ENCODE results near the gene IFI27L2. TPM values are rescaled to one million over a fixed set of nuclear protein-coding genes. Genes with fewer than 3 reads are reported as not detected.
A peak's percentile ranks its signal among the peaks of the same experiment; 100 is the strongest.

IFI27L2 gene, protein sequence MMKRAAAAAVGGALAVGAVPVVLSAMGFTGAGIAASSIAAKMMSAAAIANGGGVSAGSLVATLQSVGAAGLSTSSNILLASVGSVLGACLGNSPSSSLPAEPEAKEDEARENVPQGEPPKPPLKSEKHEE
- 52.4 TPM for total RNA-seq
- long read RNA-seq, transcript IFI27L2-201 (4 exons, 511 nt) = major isoform, 20 of 29 reads
- long read RNA-seq, partial matches to known transcripts = 2 of 29 reads
- long read RNA-seq, other reads (novel, unspliced or antisense) = 1 of 29 reads

GRCh38 chr14:94129111-94129757 lies at the start of gene IFI27L2:
Gene IFI27L2 (minus strand): TSS chr14:94129604. CDS start chr14:94129564, 40 bp downstream.
- intact Hi-C loops (cut with DNase I) = loop anchor here (2.0 kb wide), 1 partner anchor 48 kb away; the partner anchor contains the start of genes DDX24 and IFI27L1
- peak; percentile 94 for ATAC-seq

DNA sequence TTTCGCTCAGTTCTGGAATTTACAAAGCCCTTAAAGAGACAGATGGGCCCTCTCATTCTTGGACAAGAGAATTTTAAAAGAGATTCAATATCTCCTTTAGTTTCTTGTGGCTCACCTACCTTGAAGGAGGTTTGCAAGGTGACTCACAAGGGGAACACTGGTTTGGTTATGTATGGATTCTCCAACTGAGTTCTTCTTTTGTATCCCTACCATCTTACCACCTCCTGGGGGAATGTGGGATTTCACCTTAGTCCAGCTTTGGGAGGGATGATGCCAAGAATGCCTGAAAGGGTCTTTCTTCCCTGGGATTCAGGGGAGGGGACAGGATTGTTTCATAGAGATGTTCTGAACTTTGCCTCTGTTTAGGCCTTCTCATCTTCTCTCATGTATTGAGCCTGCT lies 48.4 kb upstream of the IFI27L2 start:
- no peak for ATAC-seq
- intact Hi-C loops (cut with DNase I) = no loop called here

More at GRCh38 chr14:94129111-94129757, at the start of gene IFI27L2:
- peak; percentile 88 for DNase-seq (ENCODE audit: missing footprints)

GRCh38 chr14:94176808-94177207 lies 47.4 kb upstream of the IFI27L2 start:
- DNase-seq (ENCODE audit: missing footprints) (no peak), ATAC-seq (no peak)
- intact Hi-C loops (cut with DNase I) = no loop called here

More for the DNA sequence above, 48.4 kb upstream of the IFI27L2 start:
- no peak for DNase-seq (ENCODE audit: missing footprints)

DNA sequence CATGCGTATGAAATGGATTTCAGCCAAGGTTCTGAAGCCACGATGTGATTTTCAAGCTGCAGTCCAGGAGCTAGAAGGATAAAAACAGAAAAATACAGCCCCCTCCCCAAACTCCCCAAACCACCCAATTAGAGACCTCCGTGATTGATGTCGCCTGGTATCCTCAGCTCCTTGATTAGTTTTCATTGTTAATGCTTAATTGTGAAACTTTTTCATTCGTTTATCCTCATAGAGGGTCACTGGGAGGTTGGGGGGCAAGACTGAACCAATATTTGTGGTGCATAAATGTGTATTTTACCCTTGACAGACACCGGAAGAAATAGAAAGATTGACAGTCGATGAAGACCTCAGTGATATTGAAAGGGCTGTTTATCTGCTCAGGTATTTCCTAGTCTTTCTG lies 46.3 kb upstream of the IFI27L2 start:
- no peak for DNase-seq (ENCODE audit: missing footprints)
- no peak for ATAC-seq
- intact Hi-C loops (cut with DNase I) = no loop called here

- intact Hi-C loops (cut with DNase I) = no loop called here
- ATAC-seq (no peak), DNase-seq (ENCODE audit: missing footprints) (peak; percentile 66)
Measured at GRCh38 chr14:94175011-94175745, 45.8 kb upstream of the IFI27L2 start.

GRCh38 chr14:94174604-94175010 lies 45.2 kb upstream of the IFI27L2 start:
- no peak for ATAC-seq
- no peak for DNase-seq (ENCODE audit: missing footprints)
- intact Hi-C loops (cut with DNase I) = no loop called here

DNA sequence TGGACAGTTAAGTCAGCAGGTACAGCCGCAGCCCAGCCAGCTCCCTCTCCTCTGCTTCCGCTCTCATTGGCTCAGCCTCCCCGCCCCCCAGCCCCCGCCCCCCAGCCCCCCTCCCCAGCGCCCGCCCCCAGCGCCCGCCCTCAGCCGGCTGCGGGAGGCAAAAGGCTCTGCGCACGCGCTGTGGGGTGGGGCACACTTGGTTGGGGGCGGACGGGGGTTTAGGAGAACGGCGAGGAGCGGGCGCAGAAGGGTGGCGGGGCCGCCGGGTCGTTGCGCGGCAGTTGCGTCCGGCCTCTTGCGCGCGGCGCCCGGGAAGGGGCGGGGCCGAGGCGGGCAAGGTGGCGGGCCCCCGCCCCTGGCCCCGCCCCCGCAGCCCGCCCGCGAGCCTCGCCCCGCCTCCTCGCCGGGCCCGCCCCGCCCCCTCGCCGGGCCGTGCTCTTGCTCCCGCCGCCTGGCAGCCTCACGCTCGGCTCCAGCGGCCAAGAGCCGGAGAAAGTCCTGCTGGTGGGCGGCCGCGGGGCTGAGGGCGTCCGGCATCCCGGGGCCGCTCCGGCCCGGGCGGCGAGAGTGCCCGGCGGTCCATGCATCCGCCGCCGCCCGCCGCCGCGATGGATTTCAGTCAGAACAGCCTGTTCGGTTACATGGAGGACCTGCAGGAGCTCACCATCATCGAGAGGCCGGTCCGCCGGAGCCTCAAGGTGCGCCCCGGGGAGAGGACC lies 44.6 kb upstream of the IFI27L2 start, which contains the start of gene PPP4R4:
PPP4R4 (plus strand) TSS at position 438 of the 719 bp plus-strand sequence; CDS start at position 582, 144 bp downstream.
- peak; percentile 93 for DNase-seq (ENCODE audit: missing footprints)
- ATAC-seq = peak; percentile 92
- intact Hi-C loops (cut with DNase I) = no loop called here

GRCh38 chr14:94173471-94173884 lies 44.1 kb upstream of the IFI27L2 start:
- intact Hi-C loops (cut with DNase I) = no loop called here
- ATAC-seq = no peak
- no peak for DNase-seq (ENCODE audit: missing footprints)

- intact Hi-C loops (cut with DNase I) = no loop called here
Measured at GRCh38 chr14:94172545-94172944, 43.1 kb upstream of the IFI27L2 start.

DNA sequence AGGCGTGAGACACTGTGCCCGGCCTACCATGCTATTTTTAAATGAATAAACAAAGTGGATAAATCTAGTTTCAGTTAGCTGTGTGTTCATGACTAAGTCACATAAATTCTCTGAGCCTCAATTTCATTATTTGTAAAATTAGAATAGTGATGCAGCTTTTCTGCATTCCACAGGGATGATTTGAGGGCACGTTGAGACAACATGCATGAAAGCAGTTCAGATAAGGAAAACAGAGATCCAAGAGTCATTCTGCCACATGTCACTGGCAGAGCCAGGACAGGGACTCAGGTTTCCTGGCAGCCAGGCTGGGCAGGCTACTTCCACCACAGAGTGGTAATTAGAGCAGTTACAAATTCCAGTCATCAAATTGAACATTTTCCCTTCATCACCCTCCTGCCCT lies 41.8 kb upstream of the IFI27L2 start:
- intact Hi-C loops (cut with DNase I) = no loop called here
- no peak for ATAC-seq
- DNase-seq (ENCODE audit: missing footprints) = no peak

More at GRCh38 chr14:94172545-94172944, 43.1 kb upstream of the IFI27L2 start:
- DNase-seq (ENCODE audit: missing footprints) (no peak), ATAC-seq (no peak)

- intact Hi-C loops (cut with DNase I) = no loop called here
- ATAC-seq (no peak), DNase-seq (ENCODE audit: missing footprints) (no peak)
Measured at GRCh38 chr14:94170136-94170535, 40.7 kb upstream of the IFI27L2 start.

DNA sequence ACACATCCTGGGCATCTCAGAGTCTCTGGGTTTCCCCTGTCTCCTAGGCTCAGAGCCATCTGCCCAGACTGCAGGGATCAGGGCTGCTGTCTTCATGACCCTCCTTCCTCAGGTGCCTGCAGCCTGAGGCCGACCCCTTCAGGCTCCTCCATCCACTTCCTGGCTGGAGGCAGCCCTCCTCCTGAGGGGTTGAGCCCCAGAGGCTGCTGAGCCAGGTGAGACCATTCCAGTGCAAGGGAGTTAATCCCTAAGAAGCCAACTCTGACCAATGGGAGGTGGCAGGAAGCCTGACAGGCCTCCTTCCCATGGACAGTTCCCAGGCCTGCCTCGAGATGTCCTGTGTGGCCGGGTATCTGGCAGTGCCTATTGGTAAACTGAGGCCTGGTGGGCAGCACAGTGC lies 36.3 kb upstream of the IFI27L2 start:
- ATAC-seq = no peak

GRCh38 chr14:94164685-94165431 lies 35.5 kb upstream of the IFI27L2 start:
- no peak for DNase-seq (ENCODE audit: missing footprints)
- intact Hi-C loops (cut with DNase I) = no loop called here
- ATAC-seq = no peak

More for the DNA sequence above, 36.3 kb upstream of the IFI27L2 start:
- intact Hi-C loops (cut with DNase I) = no loop called here
- DNase-seq (ENCODE audit: missing footprints) = no peak

DNA sequence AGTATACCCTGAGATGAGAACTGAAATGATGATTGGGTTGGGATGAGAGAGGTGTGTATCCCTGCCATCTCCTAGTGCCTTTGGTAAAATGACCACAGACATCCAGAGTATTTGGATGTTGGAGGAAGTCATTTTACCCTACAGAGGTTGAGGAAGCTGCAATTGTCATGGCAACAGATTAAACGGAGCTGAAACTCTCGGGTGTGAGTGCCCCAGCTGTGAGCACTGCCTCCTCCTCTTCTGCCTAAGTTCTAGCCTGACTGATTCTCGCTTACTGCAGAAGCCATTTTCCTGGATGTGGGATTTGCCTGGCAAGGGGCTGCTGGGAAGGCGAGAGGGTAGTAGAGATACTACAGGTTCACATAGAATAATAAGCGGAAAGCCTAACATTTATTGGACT lies 34.4 kb upstream of the IFI27L2 start:
- intact Hi-C loops (cut with DNase I) = no loop called here
- DNase-seq (ENCODE audit: missing footprints) (no peak), ATAC-seq (no peak)

GRCh38 chr14:94162466-94162865 lies 33.1 kb upstream of the IFI27L2 start:
- DNase-seq (ENCODE audit: missing footprints) = no peak
- intact Hi-C loops (cut with DNase I) = no loop called here
- no peak for ATAC-seq

GRCh38 chr14:94161981-94162380 lies 32.6 kb upstream of the IFI27L2 start:
- DNase-seq (ENCODE audit: missing footprints) (no peak), ATAC-seq (no peak)
- intact Hi-C loops (cut with DNase I) = no loop called here

DNA sequence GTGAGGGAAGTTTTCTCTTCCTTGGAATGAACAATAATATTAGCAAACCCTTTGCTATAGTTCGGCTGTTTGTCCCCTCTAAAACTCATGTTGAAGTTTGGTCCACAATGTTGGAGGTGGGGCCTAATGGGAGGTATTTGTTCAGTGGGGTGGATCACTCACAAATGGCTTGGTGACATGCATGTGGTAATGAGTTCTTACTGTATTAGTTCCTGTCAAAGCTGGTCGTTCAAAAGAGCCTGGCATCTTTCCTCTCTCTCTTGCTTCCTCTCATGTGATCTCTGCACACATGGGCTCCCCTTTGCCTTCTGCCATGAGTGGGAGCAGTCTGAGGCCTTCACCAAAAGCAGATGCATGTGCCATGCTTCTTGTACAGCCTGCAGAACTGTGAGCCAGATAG lies 31.7 kb upstream of the IFI27L2 start:
- DNase-seq (ENCODE audit: missing footprints) (no peak), ATAC-seq (no peak)
- intact Hi-C loops (cut with DNase I) = no loop called here

GRCh38 chr14:94158239-94158883 lies 29.0 kb upstream of the IFI27L2 start:
- DNase-seq (ENCODE audit: missing footprints) (no peak), ATAC-seq (no peak)
- intact Hi-C loops (cut with DNase I) = no loop called here

All from Right ventricle myocardium inferior (tissue), 1 donor.